Fibroblast of lung (primary cell): ENCODE results near the gene UXS1. TPM values are rescaled to one million over a fixed set of nuclear protein-coding genes. Genes with fewer than 3 reads are reported as not detected.

Source experiments
- DNase-seq, 2 donors: peaks; one replicate each; pipeline versions ENCODE4 v3.0.0 to v3.0.0-alpha.2; 2010; ENCODE audit warnings: low read depth in 2 of 2
- H2AFZ ChIP-seq: 2 replicates; pipeline ENCODE4 v1.5.1; 2012; ENCODE audit warnings: low read length, control low read depth, inconsistent platforms
- H3K27ac ChIP-seq: 2 replicates; pipeline ENCODE4 v1.5.1; 2011; ENCODE audit warnings: low read length, control low read depth; ENCODE audit not compliant: insufficient read depth
- H3K27me3 ChIP-seq: 2 replicates; pipeline ENCODE4 v1.5.1; 2011; ENCODE audit warnings: mild to moderate bottlenecking, low read length; ENCODE audit not compliant: control insufficient read depth, insufficient read depth
- H3K36me3 ChIP-seq: 2 replicates; pipeline ENCODE4 v1.5.1; 2011; ENCODE audit warnings: low read length; ENCODE audit not compliant: control insufficient read depth, insufficient read depth
- H3K4me1 ChIP-seq: 2 replicates; pipeline ENCODE4 v1.5.1; 2011; ENCODE audit warnings: low read length; ENCODE audit not compliant: control insufficient read depth, insufficient read depth; ENCODE audit errors: extremely low read depth
- H3K4me2 ChIP-seq: 2 replicates; pipeline ENCODE4 v1.5.1; 2011; ENCODE audit warnings: low read length, control low read depth; ENCODE audit not compliant: insufficient read depth; ENCODE audit errors: extremely low read depth
- H3K4me3 ChIP-seq, 4 experiments: fragments of 200-600 bp in 1 of 4; sonication (generic) in 1 of 4; replicated peaks in 1 of 4; 2 replicates each; pipeline ENCODE4 v1.5.1; 2011 to 2016; ENCODE audit warnings: low read length in 4 of 4, low read depth in 3 of 4, mild to moderate bottlenecking in 3 of 4, control low read depth in 2 of 4, inconsistent platforms in 1 of 4, mixed read lengths in 1 of 4; ENCODE audit not compliant: insufficient read depth in 1 of 4; ENCODE audit errors: control extremely low read depth in 1 of 4
- H3K79me2 ChIP-seq: 2 replicates; pipeline ENCODE4 v1.5.1; 2012; ENCODE audit warnings: mild to moderate bottlenecking, low read length, inconsistent platforms; ENCODE audit not compliant: control insufficient read depth, insufficient read depth
- H3K9ac ChIP-seq: 2 replicates; pipeline ENCODE4 v1.5.1; 2011; ENCODE audit warnings: mild to moderate bottlenecking, low read length, control low read depth; ENCODE audit not compliant: insufficient read depth
- H3K9me3 ChIP-seq: 2 replicates; pipeline ENCODE4 v1.5.1; 2012; ENCODE audit warnings: low read depth, low read length; ENCODE audit not compliant: control insufficient read depth, insufficient read depth
- H4K20me1 ChIP-seq: 2 replicates; pipeline ENCODE4 v1.5.1; 2011; ENCODE audit warnings: low read length; ENCODE audit not compliant: control insufficient read depth, insufficient read depth; ENCODE audit errors: extremely low read depth
- EZH2 ChIP-seq: IDR thresholded peaks from 2 replicates; pipeline ENCODE4 v1.5.1; 2012; ENCODE audit warnings: low read length, control low read depth, mild to moderate bottlenecking; ENCODE audit errors: missing control alignments
- polyA plus RNA-seq, 2 donors: library from polyadenylated mRNA; depleted of rRNA in 1 of 2; stranded (reverse) in 1 of 2; unstranded in 1 of 2; fragments of >200 nt; gene quantifications; 2 replicates each; pipeline ENCODE4 v1.2.1, GENCODE V29; 2011 to 2012; ENCODE audit warnings: missing spikeins in 1 of 2
- total RNA-seq: library from RNA; depleted of rRNA; stranded (reverse); fragments of >200 nt; gene quantifications from 2 replicates; pipeline ENCODE4 v1.2.1, GENCODE V29; 2014
- TF ChIP-seq, protein P1 (sequence below), 2 donors: IDR thresholded peaks in 1 of 2; conservative IDR thresholded peaks in 1 of 2; 1 replicate in 1 of 2; 2 replicates in 1 of 2; pipeline ENCODE4 v1.5.1; 2011 to 2012; ENCODE audit warnings: low read length in 2 of 2, control low read depth in 1 of 2, inconsistent platforms in 1 of 2, low read depth in 1 of 2, mild to moderate bottlenecking in 1 of 2

The UXS1 gene
- total and polyA plus RNA-seq, 2 donors (not counting 1 experiment from before 2014, with no cell fraction given), result 23.1 to 59.8 TPM

GRCh38 chr2:106115250-106115649 lies 78.9 kb downstream of the UXS1 start:
- Histone ChIP-seq H3K4me2 (no peak overlapping the region), H3K4me3 (no peak overlapping the region), H4K20me1 (no peaks in the 10 kb centered on the region), H3K27ac (no peak overlapping the region), H2AFZ (no peak overlapping the region), H3K9ac (no peak overlapping the region), H3K9me3 (no peaks in the 10 kb centered on the region), H3K27me3 (no peaks in the 10 kb centered on the region), H3K4me1 (peaks cover 4% of the 10 kb centered on the region), H3K36me3 (no peaks in the 10 kb centered on the region), H3K79me2 (no peaks in the 10 kb centered on the region)
- peak; percentile 47 to 67 for DNase-seq
- TF ChIP-seq, protein P1, sequence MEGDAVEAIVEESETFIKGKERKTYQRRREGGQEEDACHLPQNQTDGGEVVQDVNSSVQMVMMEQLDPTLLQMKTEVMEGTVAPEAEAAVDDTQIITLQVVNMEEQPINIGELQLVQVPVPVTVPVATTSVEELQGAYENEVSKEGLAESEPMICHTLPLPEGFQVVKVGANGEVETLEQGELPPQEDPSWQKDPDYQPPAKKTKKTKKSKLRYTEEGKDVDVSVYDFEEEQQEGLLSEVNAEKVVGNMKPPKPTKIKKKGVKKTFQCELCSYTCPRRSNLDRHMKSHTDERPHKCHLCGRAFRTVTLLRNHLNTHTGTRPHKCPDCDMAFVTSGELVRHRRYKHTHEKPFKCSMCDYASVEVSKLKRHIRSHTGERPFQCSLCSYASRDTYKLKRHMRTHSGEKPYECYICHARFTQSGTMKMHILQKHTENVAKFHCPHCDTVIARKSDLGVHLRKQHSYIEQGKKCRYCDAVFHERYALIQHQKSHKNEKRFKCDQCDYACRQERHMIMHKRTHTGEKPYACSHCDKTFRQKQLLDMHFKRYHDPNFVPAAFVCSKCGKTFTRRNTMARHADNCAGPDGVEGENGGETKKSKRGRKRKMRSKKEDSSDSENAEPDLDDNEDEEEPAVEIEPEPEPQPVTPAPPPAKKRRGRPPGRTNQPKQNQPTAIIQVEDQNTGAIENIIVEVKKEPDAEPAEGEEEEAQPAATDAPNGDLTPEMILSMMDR (conservative IDR thresholded peaks at IDR 0.05 in 1 of 2, IDR thresholded peaks at IDR 0.05 in 1 of 2; ENCODE audit: low read depth in 1 of 2, low read length in 2 of 2), result no peak
- TF ChIP-seq EZH2, result no peak

- Histone ChIP-seq H2AFZ (no peak overlapping the region), H3K9me3 (no peaks in the 10 kb centered on the region), H3K27ac (no peak overlapping the region)
These were observed 79.9 kb downstream of the UXS1 start for GRCh38 chr2:106114166-106114565.

DNA sequence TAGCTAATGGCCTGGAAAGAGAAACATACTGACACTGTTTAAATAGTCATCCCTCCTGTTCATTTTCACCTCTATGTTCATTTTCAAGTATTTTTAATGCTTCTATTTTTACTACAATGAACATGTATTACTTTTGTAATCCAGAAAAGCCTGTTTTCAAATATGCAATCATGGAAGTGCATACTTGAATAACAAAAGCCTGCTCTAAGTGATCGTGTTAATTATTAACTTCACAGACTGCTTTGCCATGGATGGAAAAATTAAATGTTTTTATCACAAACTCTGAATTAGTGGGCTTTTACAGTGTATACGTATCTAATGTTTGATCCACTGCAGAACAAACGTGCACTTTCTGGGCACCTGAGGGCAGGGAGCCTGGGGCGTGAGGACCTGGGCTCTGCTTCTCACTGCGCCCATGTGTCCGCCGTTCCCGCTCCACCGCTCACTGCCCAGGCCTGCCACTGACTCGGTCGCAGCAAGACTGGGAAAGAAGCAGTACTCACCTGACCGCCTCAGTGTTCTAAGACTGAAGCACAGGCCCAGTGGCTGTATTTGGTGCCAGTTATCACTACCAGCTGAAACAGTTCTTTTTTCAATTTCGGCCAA lies 80.6 kb downstream of the UXS1 start:
- no peak overlapping the region for H3K9ac ChIP-seq
- H3K9me3 ChIP-seq, result no peaks in the 10 kb centered on the region
- no peak for DNase-seq
- no peaks in the 10 kb centered on the region for H3K27me3 ChIP-seq
- no peak for TF ChIP-seq EZH2
- TF ChIP-seq, protein P1 (conservative IDR thresholded peaks at IDR 0.05 in 1 of 2, IDR thresholded peaks at IDR 0.05 in 1 of 2; ENCODE audit: low read depth in 1 of 2, low read length in 2 of 2), result no peak
- no peaks in the 10 kb centered on the region for H4K20me1 ChIP-seq
- no peaks in the 10 kb centered on the region for H3K36me3 ChIP-seq
- H3K79me2 ChIP-seq, result no peaks in the 10 kb centered on the region
- H3K4me2 ChIP-seq, result no peak overlapping the region
- no peak overlapping the region for H2AFZ ChIP-seq
- no peak overlapping the region for H3K27ac ChIP-seq
- H3K4me3 ChIP-seq, result no peak overlapping the region
- H3K4me1 ChIP-seq, result peaks cover 4% of the 10 kb centered on the region

More at GRCh38 chr2:106114166-106114565, 79.9 kb downstream of the UXS1 start:
- Histone ChIP-seq H3K9ac (no peak overlapping the region), H3K79me2 (no peaks in the 10 kb centered on the region), H3K4me3 (no peak overlapping the region), H3K36me3 (no peaks in the 10 kb centered on the region), H3K27me3 (no peaks in the 10 kb centered on the region), H3K4me2 (no peak overlapping the region), H3K4me1 (peaks cover 4% of the 10 kb centered on the region), H4K20me1 (no peaks in the 10 kb centered on the region)
- no peak for TF ChIP-seq EZH2
- TF ChIP-seq, protein P1 (conservative IDR thresholded peaks at IDR 0.05 in 1 of 2, IDR thresholded peaks at IDR 0.05 in 1 of 2; ENCODE audit: low read depth in 1 of 2, low read length in 2 of 2), result no peak
- no peak for DNase-seq
